Right ventricle myocardium superior (tissue), 1 donor: ENCODE measurements around the gene PRRT2. TPM values are rescaled to one million over a fixed set of nuclear protein-coding genes. Genes with fewer than 3 reads are reported as not detected.
"Not testable (repeated sequence)": the region's sequence is repeated elsewhere in the genome, so short reads cannot be mapped to it uniquely, and the experiment has no call there.

ENCODE experiments used
- ATAC-seq: fragments of 200-7000 bp; cut with Tn5 transposase; one replicate; pipeline ENCODE4 v1.9.1; 2020; ENCODE audit warnings: mild to moderate bottlenecking; ENCODE audit not compliant: poor library complexity
- DNase-seq: peaks from one replicate; pipeline ENCODE4 v3.0.0-alpha.2; 2020
- intact Hi-C: fragments of 100-400 bp; cut with DNase I; formaldehyde crosslinking; loops from one replicate; pipeline ENCODE4 v1.11.2; 2022
- long read RNA-seq: library from polyadenylated mRNA; unstranded; transcript quantifications from one replicate; pipeline ENCODE4 v2.0.0, GENCODE V29; 2021
- total RNA-seq: library from RNA; stranded (reverse); fragmentation: NEBNext Ultra II Directional; extraction: Animal tissue kit (Norgen Biotek cat#: 25700); gene quantifications from one replicate; pipeline ENCODE4 v1.2.1, GENCODE V29; 2021
- donor health status: DM: no; HTN: yes; CAD: no; lungs with severe emphysema.

PRRT2 gene
- total RNA-seq: 3.3 TPM
- long read RNA-seq: 0 reads

DNA sequence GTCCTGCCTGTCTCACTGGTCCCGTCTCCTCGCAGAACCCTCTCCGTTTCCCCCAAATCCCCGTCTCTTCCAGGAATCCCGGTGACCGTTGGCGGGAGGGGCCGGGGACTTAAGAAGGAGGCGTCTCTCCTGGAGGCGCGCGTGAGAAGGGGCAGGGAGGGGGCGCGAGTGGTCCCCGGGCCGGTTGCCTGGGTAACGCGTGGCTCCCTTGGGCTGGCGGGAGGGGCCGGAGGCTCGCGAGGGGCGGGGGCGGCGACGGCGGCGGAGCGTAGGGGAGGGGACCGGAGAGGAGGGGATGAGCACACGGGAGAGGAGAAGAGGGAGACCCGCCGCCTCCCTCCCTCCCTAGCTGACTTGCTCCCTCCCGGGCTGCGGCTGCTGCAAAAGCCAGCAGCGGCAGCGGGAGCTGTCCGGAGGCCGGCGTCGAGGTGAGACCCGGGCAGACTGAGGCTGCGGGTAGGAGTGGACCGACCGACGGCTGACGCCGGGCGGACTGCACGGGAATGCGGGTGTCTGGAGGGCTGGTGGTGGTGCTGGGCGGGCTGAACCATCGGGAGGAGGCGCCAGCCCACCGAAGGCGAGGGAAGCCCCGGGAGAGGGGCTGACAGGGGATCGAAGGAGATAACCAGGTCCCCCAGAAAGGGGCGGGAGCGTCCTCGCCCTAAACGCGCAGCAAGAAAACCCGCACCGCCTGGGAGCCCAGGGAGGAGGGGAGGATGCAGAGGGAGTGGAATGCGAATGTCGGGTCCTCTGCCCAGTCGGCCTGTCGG, at the start of gene PRRT2:
TSS of gene PRRT2 (plus strand) at position 298 of the 770 bp plus-strand sequence. CDS start 862 bp downstream, outside the sequence.
- intact Hi-C loops: loop anchor here (10.0 kb wide), 1 partner anchor 183 kb away; the partner anchor contains the start of genes HIRIP3 and INO80E
- ATAC-seq (peak; percentile 2), DNase-seq (peak; percentile 75)

DNA sequence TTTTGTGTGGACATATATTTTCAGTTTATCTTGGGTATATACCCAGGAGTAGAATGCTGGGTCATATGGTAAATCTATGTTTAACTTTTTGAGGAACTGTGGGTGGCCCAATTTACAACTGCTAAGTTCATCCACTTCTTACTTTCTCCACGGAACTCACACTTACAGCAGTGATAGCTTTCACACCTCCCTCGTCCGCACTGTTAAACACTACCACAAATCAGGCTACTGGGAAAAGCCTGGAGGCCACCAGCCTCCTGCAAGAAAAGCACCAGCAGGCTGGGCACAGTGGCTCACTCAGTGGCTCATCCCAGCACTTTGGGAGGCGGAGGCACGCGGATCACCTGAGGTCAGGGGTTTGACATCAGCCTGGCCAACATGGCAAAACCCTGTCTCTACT, 48.7 kb upstream of the PRRT2 start:
- intact Hi-C loops: no loop called here
- no peak for DNase-seq
- ATAC-seq: no peak

DNA sequence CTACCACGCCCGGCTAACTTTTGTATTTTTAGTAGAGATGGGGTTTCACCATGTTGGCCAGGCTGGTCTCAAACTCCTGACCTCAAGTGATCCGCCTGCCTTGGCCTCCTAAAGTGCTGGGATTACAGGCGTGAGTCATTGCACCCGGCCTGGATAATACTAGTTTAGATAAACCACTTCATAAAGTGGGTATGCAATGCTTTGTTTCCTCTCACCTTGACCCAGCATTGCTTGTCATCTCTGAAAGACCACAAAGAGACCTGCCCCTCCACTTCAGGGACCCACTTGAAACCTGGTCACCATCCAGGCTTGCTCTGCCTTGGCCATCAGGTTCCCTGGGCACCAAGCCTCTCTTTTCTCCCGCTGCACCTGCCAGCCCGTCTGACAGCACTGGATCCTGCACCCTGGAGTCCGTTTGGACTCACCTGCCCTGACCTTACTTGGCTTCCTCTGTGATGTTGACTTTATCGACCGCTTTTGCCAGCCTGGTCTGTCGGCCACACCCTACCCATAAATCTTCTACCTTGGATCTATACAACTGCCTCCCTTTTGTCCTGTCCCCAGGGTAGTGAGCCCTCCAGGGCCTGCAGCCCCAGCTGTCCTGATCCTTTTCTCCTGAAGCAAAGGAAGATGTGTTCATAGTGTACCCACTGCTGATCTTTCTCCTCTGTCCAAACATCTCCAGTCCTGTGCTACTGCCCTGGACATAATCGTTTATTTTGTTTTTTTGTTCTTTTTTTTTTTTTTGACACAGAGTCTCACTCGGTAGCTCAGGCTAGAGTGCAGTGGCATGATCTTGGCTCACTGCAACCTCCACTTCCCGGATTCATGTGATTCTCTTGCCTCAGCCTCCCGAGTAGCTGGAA, 46.6 kb upstream of the PRRT2 start:
- no peak for DNase-seq
- intact Hi-C loops: no loop called here
- ATAC-seq: peak; percentile 69

DNA sequence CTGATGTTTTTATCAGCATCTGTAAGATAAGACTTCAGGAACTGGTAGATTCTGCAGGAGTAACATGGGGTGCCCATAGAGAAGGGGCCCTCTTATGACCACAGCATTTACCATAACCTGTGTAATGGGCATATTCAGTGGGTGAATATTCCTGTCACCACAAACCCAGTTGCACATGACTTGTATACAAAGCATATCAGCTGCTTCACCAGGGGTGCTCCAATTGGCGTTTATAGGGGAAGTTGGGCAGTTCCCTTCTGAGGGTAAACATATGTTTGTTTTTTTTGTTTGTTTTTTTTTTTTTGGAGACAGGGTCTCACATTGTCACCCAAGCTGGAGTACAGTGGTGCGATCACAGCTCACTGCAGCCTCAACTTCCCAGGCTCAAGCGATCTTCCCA, 45.4 kb upstream of the PRRT2 start:
- DNase-seq (no peak), ATAC-seq (no peak)
- intact Hi-C loops: no loop called here

DNA sequence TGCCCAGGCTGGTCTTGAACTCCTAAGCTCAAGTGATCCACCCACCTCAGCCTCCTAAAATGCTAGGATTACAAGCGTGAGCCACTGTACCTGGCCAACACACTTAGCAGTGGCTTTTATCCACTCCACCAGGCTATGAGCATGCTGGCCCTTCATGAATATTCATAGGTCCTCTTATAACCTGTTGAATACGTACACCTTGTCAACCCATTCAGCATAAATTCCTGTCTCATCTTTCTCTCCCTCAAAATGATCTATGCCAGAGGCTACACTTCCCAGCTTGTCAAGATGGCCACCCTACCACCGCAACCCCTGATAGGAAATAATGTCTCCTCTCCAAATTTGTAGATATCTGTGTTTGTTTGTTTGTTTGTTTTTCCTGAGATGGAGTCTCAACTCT, 44.9 kb upstream of the PRRT2 start:
- DNase-seq (no peak), ATAC-seq (no peak)
- intact Hi-C loops: no loop called here

GRCh38 chr16:29769507-29769906, 42.5 kb upstream of the PRRT2 start:
- ATAC-seq: no peak
- intact Hi-C loops: no loop called here
- DNase-seq: no peak

- ATAC-seq (no peak), DNase-seq (no peak)
- intact Hi-C loops: no loop called here
Measured at GRCh38 chr16:29770250-29770929, 41.6 kb upstream of the PRRT2 start.

GRCh38 chr16:29772330-29772729, 39.7 kb upstream of the PRRT2 start:
- DNase-seq, ATAC-seq, intact Hi-C loops: not testable (repeated sequence)

DNA sequence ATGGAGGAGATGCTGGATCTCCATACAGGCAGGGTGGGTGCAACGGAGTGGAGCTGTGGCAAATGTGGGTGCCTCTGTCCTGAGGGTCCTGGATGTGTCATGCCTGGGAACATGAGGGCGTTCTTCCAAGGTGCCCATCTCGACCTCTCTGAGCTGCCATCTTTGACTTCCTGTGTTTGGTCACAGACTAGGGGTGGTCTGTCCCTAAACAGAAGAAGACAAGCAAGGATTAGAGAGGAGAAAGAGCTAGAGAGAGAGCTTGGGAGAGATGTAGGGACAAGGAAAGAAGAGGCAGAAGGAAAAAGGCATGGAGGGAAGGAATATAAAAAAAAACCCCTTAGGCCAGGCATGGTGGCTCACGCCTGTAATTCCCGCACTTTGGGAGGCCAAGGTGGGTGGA, 37.3 kb upstream of the PRRT2 start:
- intact Hi-C loops: no loop called here
- ATAC-seq: no peak

GRCh38 chr16:29775742-29776408, 36.1 kb upstream of the PRRT2 start:
- intact Hi-C loops: no loop called here
- ATAC-seq: no peak
- DNase-seq: no peak

More for the DNA sequence above, 37.3 kb upstream of the PRRT2 start:
- DNase-seq: no peak

- DNase-seq: no peak
- intact Hi-C loops: no loop called here
- ATAC-seq: no peak
Measured at GRCh38 chr16:29777576-29778350, 34.2 kb upstream of the PRRT2 start, which contains the start of gene ZG16. Gene ZG16 (plus strand): TSS chr16:29778256. CDS start chr16:29779267, 1,011 bp downstream.

GRCh38 chr16:29779474-29779873, 32.5 kb upstream of the PRRT2 start:
- no peak for DNase-seq
- intact Hi-C loops: no loop called here
- no peak for ATAC-seq

DNA sequence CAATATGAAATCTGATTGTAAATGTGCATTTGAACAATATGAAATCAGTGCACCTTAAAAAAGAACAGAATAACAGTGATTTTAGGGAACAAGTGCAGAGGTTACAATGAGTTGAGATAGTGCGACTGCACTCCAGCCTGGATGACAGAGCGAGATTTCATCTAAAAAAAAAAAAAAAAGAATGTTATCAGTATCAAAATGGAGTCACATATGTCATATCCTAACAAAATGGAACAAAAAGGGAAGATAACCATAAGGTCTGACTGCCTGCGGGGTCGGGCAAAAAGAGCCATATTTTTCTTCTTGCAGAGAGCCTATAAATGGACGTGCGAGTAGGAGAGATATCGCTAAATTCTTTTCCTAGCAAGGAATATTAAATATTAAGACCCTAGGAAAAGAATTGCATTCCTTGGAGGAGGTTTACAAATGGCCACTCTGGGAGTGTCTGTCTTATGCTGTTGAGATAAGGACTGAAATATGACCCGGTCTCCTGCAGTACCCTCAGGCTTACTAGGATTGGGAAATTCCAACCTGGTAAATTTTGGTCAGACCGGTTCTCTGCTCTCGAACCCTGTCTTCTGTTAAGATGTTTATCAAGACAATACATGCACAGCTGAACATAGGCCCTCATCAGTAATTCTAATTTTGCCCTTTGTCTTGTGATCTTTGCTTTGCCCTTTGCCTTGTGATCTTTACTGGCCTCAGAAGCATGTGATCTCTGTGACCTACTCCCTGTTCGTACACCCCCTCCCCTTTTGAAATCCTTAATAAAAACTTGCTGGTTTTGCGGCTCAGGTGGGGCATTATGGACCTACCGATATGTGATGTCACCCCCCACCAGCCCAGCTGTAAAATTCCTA, 28.7 kb upstream of the PRRT2 start:
- DNase-seq, ATAC-seq, intact Hi-C loops: not testable (repeated sequence)

GRCh38 chr16:29784157-29784556, 27.8 kb upstream of the PRRT2 start:
- no peak for DNase-seq
- no peak for ATAC-seq
- intact Hi-C loops: loop anchor here (2.0 kb wide), 1 partner anchor 51 kb away; no protein-coding TSS in a partner anchor

DNA sequence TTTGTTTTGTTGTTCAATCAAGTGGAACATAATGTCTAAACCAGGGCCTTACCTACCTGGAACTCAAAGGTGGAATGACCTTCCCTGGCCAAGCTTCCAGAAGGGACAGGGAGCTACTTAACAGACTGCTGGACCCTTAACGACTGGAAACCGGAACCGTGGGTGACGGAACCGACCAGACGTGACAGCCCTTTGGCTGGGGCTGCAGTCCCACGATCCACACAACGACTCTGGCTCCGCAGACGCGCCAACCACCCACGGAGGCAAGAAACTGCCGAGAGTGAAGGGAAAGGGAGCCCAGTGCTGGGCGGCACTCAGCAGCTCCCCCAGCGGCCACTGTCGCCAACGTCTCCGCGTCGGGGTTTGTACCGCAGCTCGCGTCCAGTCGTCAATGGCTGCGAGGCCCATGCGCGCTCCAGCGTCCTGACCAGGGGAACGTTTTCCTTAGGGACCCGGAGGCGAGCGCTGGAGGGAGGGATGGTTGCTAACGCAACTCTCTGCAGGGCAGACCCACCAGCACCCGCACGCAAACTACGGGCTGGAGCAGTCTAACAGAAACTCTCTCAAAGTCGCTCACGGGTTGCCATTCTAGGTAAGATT, 27.0 kb upstream of the PRRT2 start:
- ATAC-seq (peak; percentile 95), DNase-seq (peak; percentile 87)
- intact Hi-C loops: loop anchor here (2.0 kb wide), 1 partner anchor 50 kb away; no protein-coding TSS in a partner anchor

DNA sequence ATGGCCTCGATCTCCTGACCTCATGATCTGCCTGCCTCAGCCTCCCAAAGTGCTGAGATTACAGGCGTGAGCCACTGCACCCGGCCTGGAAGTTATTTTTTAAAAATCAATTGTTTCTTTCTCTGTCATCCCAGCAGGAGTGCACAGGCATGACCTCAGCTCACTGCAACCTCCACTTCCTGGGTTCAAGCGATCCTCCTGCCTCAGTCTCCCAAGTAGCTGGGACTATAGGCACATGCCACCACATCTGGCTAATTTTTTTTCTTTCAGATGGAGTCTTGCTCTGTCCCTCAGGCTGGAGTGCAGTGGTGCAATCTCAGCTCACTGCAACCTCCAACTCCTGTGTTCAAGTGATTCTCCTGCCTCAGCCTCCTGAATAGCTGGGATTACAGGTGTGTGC, 24.8 kb upstream of the PRRT2 start:
- ATAC-seq, DNase-seq, intact Hi-C loops: not testable (repeated sequence)
